Measurements from ENCODE around the gene SCUBE2. TPM values are rescaled to one million over a fixed set of nuclear protein-coding genes. Genes with fewer than 3 reads are reported as not detected.

SCUBE2 gene
- total and polyA plus RNA-seq, 3 experiments from 2014 or later: 0.47 TPM; not detected in 2

DNA sequence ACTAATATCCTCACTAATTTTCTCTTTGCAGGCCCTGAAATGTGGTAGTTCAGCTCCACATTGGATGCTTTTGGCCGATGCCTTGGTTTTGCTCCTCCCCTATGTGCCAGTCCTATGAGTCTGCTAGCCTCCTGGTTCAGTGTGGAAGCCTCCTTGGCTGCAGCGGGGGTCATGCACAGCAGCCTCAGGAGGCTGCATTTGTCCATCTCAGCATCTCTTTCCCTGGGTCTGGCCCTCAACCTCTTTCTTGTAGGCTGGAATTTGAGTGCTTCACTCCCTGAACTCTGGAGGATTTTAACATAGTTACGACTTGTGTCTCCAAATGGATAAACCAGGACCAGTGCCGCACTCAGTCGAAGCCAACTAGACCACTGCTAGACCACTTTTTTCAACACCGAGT, 34.9 kb downstream of the SCUBE2 start:
- CTCF ChIA-PET: no interaction called here
- peaks cover 0 to 10% of the 10 kb centered on the region in 2 donors for H3K27me3 Mint-ChIP-seq

DNA sequence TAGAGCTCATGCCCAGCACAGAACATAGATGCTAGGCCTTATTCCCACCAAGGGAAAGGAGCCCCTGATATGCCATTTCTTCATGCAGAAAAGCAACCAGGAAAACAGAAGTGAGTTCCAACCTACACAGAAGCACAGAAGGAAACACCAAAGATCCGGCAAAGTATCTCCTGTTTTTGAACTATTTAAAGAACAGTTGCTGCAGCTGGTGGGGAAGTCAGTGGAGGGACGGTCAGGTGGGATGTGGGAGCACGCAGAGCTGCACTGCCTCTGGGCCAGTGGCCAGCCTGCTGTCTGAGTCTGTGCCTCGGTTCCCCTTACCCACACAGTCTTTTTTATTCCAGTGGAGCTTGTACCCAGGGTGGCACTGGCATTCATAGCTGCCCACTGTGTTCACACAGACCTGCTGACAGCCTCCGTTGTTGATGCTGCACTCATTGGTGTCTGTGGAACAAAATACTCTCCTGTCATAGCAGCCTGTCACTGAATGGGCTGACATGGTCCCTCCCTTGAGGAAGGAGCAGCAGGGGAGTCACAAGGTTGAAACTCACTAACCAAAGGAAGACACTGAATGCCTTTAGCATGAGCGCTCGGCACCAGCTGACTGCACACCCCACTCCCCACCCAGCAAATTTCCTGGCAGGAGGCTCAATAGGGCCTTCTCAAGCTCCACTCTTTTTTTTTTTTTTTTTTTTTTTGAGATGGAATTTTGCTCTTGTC, 37.9 kb downstream of the SCUBE2 start:
- Mint-ChIP-seq H3K4me1 (no peaks in the 10 kb centered on the region), H3K4me3 (no peak overlapping the region), H3K9me3 (no peaks in the 10 kb centered on the region), H3K27ac (no peak overlapping the region), H3K36me3 (no peaks in the 10 kb centered on the region), H3K27me3 (peaks cover 0 to 10% of the 10 kb centered on the region in 2 donors)
- Histone ChIP-seq H3K4me1 (ENCODE audit: insufficient read depth, low read length) (no peaks in the 10 kb centered on the region), H3K4me3 (ENCODE audit: low read length) (no peak overlapping the region), H3K27ac (ENCODE audit: low read depth, low read length) (no peak overlapping the region), H3K9me3 (ENCODE audit: low read length) (no peaks in the 10 kb centered on the region), H3K27me3 (ENCODE audit: insufficient read depth, low read length, poor library complexity, severe bottlenecking) (no peaks in the 10 kb centered on the region), H3K36me3 (ENCODE audit: insufficient read depth, low read length) (no peaks in the 10 kb centered on the region)
- CTCF ChIA-PET: no interaction called here
- POLR2A ChIA-PET: no interaction called here
- no peak for DNase-seq

More for the DNA sequence above, 34.9 kb downstream of the SCUBE2 start:
- POLR2A ChIA-PET: no interaction called here
- Histone ChIP-seq H3K4me1 (ENCODE audit: insufficient read depth, low read length) (no peaks in the 10 kb centered on the region), H3K9me3 (ENCODE audit: low read length) (no peaks in the 10 kb centered on the region), H3K27me3 (ENCODE audit: insufficient read depth, low read length, poor library complexity, severe bottlenecking) (no peaks in the 10 kb centered on the region), H3K4me3 (ENCODE audit: low read length) (no peak overlapping the region), H3K27ac (ENCODE audit: low read depth, low read length) (no peak overlapping the region), H3K36me3 (ENCODE audit: insufficient read depth, low read length) (no peaks in the 10 kb centered on the region)
- Mint-ChIP-seq H3K9me3 (no peaks in the 10 kb centered on the region), H3K4me1 (peaks cover 0 to 4% (median 4%) of the 10 kb centered on the region in 3 donors), H3K36me3 (no peaks in the 10 kb centered on the region), H3K27ac (no peak overlapping the region), H3K4me3 (no peak overlapping the region)
- DNase-seq: no peak

DNA sequence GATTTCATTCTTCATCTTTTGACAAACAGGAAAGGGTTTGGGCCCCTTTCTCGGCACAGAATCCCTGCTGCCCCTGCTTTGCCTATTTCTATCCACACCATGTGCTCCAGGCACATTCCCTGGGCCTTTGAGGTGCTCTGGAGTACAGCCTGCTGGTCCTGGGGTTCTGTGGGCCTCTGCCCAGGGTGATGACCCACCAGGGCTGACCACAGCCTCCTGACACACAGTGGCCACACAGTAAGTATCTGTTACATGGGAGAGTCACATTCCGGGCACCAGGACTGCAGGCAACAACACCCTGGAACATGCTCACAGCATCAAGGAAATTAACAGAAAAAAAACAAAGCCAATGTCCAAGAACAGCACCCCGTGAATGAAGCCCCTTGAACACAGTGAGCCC, 39.1 kb downstream of the SCUBE2 start:
- ChIA-PET POLR2A (no interaction called here), CTCF (no interaction called here)
- H3K4me1 Mint-ChIP-seq: no peaks in the 10 kb centered on the region
- H3K4me3 Mint-ChIP-seq: no peak overlapping the region
- no peaks in the 10 kb centered on the region for H3K9me3 ChIP-seq (ENCODE audit: low read length)
- H3K4me1 ChIP-seq (ENCODE audit: insufficient read depth, low read length): no peaks in the 10 kb centered on the region
- DNase-seq: no peak
- H3K36me3 ChIP-seq (ENCODE audit: insufficient read depth, low read length): no peaks in the 10 kb centered on the region
- H3K27ac Mint-ChIP-seq: peak overlapping the region in 1 of 8 donors; percentile 38
- no peaks in the 10 kb centered on the region for H3K9me3 Mint-ChIP-seq
- H3K36me3 Mint-ChIP-seq: no peaks in the 10 kb centered on the region
- H3K4me3 ChIP-seq (ENCODE audit: low read length): no peak overlapping the region
- H3K27ac ChIP-seq (ENCODE audit: low read depth, low read length): no peak overlapping the region
- H3K27me3 ChIP-seq (ENCODE audit: insufficient read depth, low read length, poor library complexity, severe bottlenecking): no peaks in the 10 kb centered on the region
- peaks cover 0 to 10% of the 10 kb centered on the region in 2 donors for H3K27me3 Mint-ChIP-seq

DNA sequence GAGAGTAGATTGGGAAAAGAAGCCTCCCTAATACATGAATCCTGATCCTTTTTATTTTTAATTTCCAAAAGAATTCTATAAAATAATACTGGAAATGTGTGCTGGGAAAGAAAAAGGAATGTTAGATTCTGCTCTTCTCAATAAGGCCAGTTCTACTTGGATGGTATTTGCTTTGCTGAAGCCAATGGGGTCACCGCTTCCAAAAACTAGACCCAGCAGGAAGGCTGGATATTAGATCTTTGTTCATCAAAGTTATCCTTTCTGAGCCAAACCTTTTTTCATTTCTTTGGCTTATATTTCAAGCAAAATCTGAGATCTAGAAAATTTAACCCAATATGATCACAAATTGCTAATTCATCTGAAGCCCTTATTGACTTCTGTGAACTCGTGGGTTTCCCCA, 41.4 kb downstream of the SCUBE2 start:
- Histone ChIP-seq H3K27ac (ENCODE audit: low read depth, low read length) (no peak overlapping the region), H3K9me3 (ENCODE audit: low read length) (no peaks in the 10 kb centered on the region), H3K27me3 (ENCODE audit: insufficient read depth, low read length, poor library complexity, severe bottlenecking) (no peaks in the 10 kb centered on the region), H3K4me1 (ENCODE audit: insufficient read depth, low read length) (no peaks in the 10 kb centered on the region), H3K36me3 (ENCODE audit: insufficient read depth, low read length) (no peaks in the 10 kb centered on the region), H3K4me3 (ENCODE audit: low read length) (no peak overlapping the region)
- H3K27me3 Mint-ChIP-seq: peaks cover 0 to 2% of the 10 kb centered on the region in 2 donors
- H3K4me1 Mint-ChIP-seq: no peaks in the 10 kb centered on the region
- H3K4me3 Mint-ChIP-seq: no peak overlapping the region
- CTCF ChIA-PET: interaction anchor here (1.3 kb wide), 1 partner anchor 10 kb away, joined by 3 read pairs; no protein-coding TSS in a partner anchor
- H3K36me3 Mint-ChIP-seq: no peaks in the 10 kb centered on the region
- H3K9me3 Mint-ChIP-seq: no peaks in the 10 kb centered on the region
- POLR2A ChIA-PET: no interaction called here
- H3K27ac Mint-ChIP-seq: no peak overlapping the region
- DNase-seq: no peak

DNA sequence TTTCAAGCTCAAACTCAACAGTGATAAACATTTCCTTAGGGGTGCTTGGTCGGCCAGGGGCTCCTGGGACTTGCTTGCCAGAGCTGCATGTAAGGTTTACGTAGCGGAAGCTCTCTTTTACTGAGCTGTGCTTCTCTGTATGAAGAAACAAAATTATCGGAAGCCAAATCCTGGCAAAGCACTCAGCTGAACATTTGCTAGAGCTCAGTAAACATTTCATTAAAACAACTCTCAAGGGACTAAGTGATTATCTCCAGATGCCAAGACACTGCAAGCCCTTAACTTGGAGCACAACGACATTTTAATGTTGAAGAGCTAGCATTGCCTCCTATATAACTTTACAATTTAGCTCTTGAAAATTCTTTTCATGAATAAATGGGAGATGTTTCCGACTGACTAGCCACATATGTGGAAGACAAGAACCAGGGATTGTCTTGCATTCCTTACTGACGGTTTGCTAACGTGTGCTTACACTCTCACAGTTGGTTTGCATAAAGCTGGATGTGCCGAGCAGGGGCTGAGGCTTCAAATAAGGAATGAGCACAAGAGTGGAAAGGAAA, 43.4 kb downstream of the SCUBE2 start:
- CTCF ChIA-PET: interaction anchor here (1.2 kb wide), 1 partner anchor 12 kb away, joined by 3 read pairs; no protein-coding TSS in a partner anchor
- no peaks in the 10 kb centered on the region for H3K36me3 Mint-ChIP-seq
- no peaks in the 10 kb centered on the region for H3K4me1 Mint-ChIP-seq
- no peaks in the 10 kb centered on the region for H3K9me3 Mint-ChIP-seq
- Histone ChIP-seq H3K27ac (ENCODE audit: low read depth, low read length) (no peak overlapping the region), H3K4me3 (ENCODE audit: low read length) (no peak overlapping the region), H3K36me3 (ENCODE audit: insufficient read depth, low read length) (no peaks in the 10 kb centered on the region), H3K27me3 (ENCODE audit: insufficient read depth, low read length, poor library complexity, severe bottlenecking) (no peaks in the 10 kb centered on the region), H3K4me1 (ENCODE audit: insufficient read depth, low read length) (no peaks in the 10 kb centered on the region), H3K9me3 (ENCODE audit: low read length) (no peaks in the 10 kb centered on the region)
- H3K27ac Mint-ChIP-seq: no peak overlapping the region
- H3K27me3 Mint-ChIP-seq: peaks cover 0 to 2% of the 10 kb centered on the region in 2 donors
- no peak overlapping the region for H3K4me3 Mint-ChIP-seq
- POLR2A ChIA-PET: no interaction called here
- no peak for DNase-seq

DNA sequence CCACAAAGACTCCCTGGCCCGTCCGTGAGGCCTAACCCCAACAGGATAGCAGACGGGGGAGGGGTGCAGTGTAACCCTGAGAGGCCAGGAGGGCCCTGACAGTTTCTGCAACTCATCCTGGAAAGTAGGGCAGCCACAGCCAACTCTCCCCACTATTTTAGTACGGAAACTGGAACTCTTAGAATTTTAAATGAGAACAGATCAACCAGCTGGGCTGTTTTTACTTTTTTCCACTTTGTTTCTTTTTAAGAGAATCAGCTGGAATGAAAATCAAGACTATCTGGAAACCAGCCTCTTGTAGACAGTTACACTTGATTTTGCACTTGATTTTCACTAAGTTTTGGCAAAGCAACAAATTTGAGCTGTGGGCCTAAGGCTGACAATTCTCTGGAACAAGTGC, 44.9 kb downstream of the SCUBE2 start:
- H3K9me3 Mint-ChIP-seq: no peaks in the 10 kb centered on the region
- no peak for DNase-seq
- no peak overlapping the region for H3K27ac Mint-ChIP-seq
- POLR2A ChIA-PET: no interaction called here
- no peak overlapping the region for H3K4me3 Mint-ChIP-seq
- no peaks in the 10 kb centered on the region for H3K27me3 Mint-ChIP-seq
- Histone ChIP-seq H3K4me1 (ENCODE audit: insufficient read depth, low read length) (no peaks in the 10 kb centered on the region), H3K4me3 (ENCODE audit: low read length) (no peak overlapping the region), H3K9me3 (ENCODE audit: low read length) (no peaks in the 10 kb centered on the region), H3K27me3 (ENCODE audit: insufficient read depth, low read length, poor library complexity, severe bottlenecking) (no peaks in the 10 kb centered on the region), H3K27ac (ENCODE audit: low read depth, low read length) (no peak overlapping the region), H3K36me3 (ENCODE audit: insufficient read depth, low read length) (no peaks in the 10 kb centered on the region)
- no peaks in the 10 kb centered on the region for H3K4me1 Mint-ChIP-seq
- CTCF ChIA-PET: no interaction called here
- no peaks in the 10 kb centered on the region for H3K36me3 Mint-ChIP-seq

DNA sequence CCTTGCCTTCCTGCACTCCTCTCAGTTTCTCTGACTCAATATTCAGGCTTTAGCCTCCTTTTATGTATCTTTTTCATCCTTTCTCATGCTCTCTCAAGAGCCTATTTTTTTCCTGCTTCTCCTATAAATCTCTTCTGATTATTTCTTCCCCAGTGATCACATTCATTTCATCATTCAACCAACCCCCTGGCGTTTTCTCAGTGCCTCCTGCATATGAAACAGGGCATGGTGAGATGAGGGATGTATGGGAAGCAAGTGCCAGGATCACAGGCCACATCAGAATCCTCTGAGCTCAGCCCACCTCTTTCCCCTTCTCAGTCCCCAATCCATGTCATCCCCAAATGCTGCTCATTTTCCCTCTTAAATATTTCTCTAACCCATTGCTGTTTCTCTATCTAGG, 48.9 kb downstream of the SCUBE2 start:
- Mint-ChIP-seq H3K27me3 (peaks cover 0 to 9% of the 10 kb centered on the region in 2 donors), H3K27ac (no peak overlapping the region), H3K9me3 (no peaks in the 10 kb centered on the region), H3K4me3 (no peak overlapping the region), H3K4me1 (no peaks in the 10 kb centered on the region), H3K36me3 (no peaks in the 10 kb centered on the region)
- Histone ChIP-seq H3K27ac (ENCODE audit: low read depth, low read length) (no peak overlapping the region), H3K4me1 (ENCODE audit: insufficient read depth, low read length) (no peaks in the 10 kb centered on the region), H3K9me3 (ENCODE audit: low read length) (no peaks in the 10 kb centered on the region), H3K27me3 (ENCODE audit: insufficient read depth, low read length, poor library complexity, severe bottlenecking) (no peaks in the 10 kb centered on the region), H3K4me3 (ENCODE audit: low read length) (no peak overlapping the region), H3K36me3 (ENCODE audit: insufficient read depth, low read length) (no peaks in the 10 kb centered on the region)
- no peak for DNase-seq
- CTCF ChIA-PET: no interaction called here
- POLR2A ChIA-PET: no interaction called here

DNA sequence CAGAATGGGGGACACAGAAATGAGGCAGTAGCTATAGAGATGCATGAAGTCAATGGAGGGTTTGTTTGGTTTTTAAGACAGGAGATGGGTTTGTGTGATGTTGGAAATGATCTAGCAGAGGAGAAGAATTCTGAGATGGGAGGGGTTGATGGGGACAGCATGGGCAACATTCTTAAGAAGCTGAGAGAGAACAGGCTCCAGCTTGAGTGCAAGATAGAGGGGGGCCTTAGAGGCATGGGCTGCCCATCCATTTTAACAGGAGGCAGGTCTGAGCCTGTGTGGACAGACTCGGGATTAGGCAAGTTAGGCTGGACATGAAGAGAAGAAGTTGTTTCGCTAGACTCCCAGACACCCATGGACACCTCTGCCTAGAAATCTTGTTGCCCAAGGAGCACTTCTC, 49.7 kb downstream of the SCUBE2 start:
- Histone ChIP-seq H3K4me1 (ENCODE audit: insufficient read depth, low read length) (no peaks in the 10 kb centered on the region), H3K36me3 (ENCODE audit: insufficient read depth, low read length) (no peaks in the 10 kb centered on the region), H3K27ac (ENCODE audit: low read depth, low read length) (no peak overlapping the region), H3K27me3 (ENCODE audit: insufficient read depth, low read length, poor library complexity, severe bottlenecking) (no peaks in the 10 kb centered on the region), H3K9me3 (ENCODE audit: low read length) (no peaks in the 10 kb centered on the region), H3K4me3 (ENCODE audit: low read length) (no peak overlapping the region)
- peaks cover 0 to 9% of the 10 kb centered on the region in 2 donors for H3K27me3 Mint-ChIP-seq
- ChIA-PET CTCF (no interaction called here), POLR2A (no interaction called here)
- no peak for DNase-seq
- no peaks in the 10 kb centered on the region for H3K36me3 Mint-ChIP-seq
- no peaks in the 10 kb centered on the region for H3K9me3 Mint-ChIP-seq
- no peak overlapping the region for H3K4me3 Mint-ChIP-seq
- H3K4me1 Mint-ChIP-seq: no peaks in the 10 kb centered on the region
- no peak overlapping the region for H3K27ac Mint-ChIP-seq

Measured in CD8-positive, alpha-beta memory T cell (primary cell).